ENCODE results near the gene EFHC1. TPM values are rescaled to one million over a fixed set of nuclear protein-coding genes. Genes with fewer than 3 reads are reported as not detected.

Gene EFHC1
- total and polyA plus RNA-seq, 2 of the 13 experiments (the other 11 are each of a cell fraction or from before 2014, with no cell fraction given), result 23.4 to 29.5 TPM

- TF ChIP-seq NFAT5 (CRISPR knock-in tag; IDR thresholded peaks at IDR 0.05) (no peak), JUN (CRISPR knock-in tag; IDR thresholded peaks at IDR 0.05) (peak; percentile 75; the same call in 1 of the 2 replicates), ZNF572 (CRISPR knock-in tag; IDR thresholded peaks at IDR 0.05) (0 out of 2 replicates have a peak, but pooled peaks have one; percentile 39), MAFF (IDR thresholded peaks at IDR 0.05; ENCODE audit: low read depth, low read length) (no peak; the same call in 1 of the 2 replicates), ZNF569 (CRISPR knock-in tag; IDR thresholded peaks at IDR 0.05; ENCODE audit: borderline replicate concordance) (no peak), NR0B2 (CRISPR knock-in tag; IDR thresholded peaks at IDR 0.05) (0 out of 2 replicates have a peak, but pooled peaks have one; percentile 44), ZMAT5 (CRISPR knock-in tag; IDR thresholded peaks at IDR 0.05; ENCODE audit: borderline replicate concordance, low read depth) (no peak), FOXO1 (CRISPR knock-in tag; IDR thresholded peaks at IDR 0.05) (peak; percentile 66; the same call in 1 of the 2 replicates), NFATC3 (CRISPR knock-in tag; IDR thresholded peaks at IDR 0.05) (no peak; the same call in 1 of the 2 replicates), ZBTB7A (CRISPR knock-in tag; IDR thresholded peaks at IDR 0.05) (no peak), XBP1 (CRISPR knock-in tag; IDR thresholded peaks at IDR 0.05) (0 out of 2 replicates have a peak, but pooled peaks have one; percentile 48), ZMAT3 (CRISPR knock-in tag; conservative IDR thresholded peaks at IDR 0.05) (peak; percentile 92), ZNF800 (CRISPR knock-in tag; IDR thresholded peaks at IDR 0.05) (0 out of 2 replicates have a peak, but pooled peaks have one; percentile 69), SRSF1 (optimal IDR thresholded peaks at IDR 0.05; ENCODE audit: low read depth, low read length) (peak; percentile 38), ZNF550 (CRISPR knock-in tag; IDR thresholded peaks at IDR 0.05; ENCODE audit: borderline replicate concordance) (no peak; the same call in 1 of the 2 replicates), PRDM10 (CRISPR knock-in tag; IDR thresholded peaks at IDR 0.05; ENCODE audit: low read depth) (peak; percentile 65; the same call in 1 of the 2 replicates)
Observed at GRCh38 chr6:52419809-52420667, at the start of gene EFHC1 (continued).
